CD14-positive monocyte (primary cell): ENCODE measurements around the gene CEP97. TPM values are rescaled to one million over a fixed set of nuclear protein-coding genes. Genes with fewer than 3 reads are reported as not detected.

Experiments used
- DNase-seq, 3 donors: peaks; one replicate each; pipeline ENCODE4 v3.0.0-alpha.2; 2011 to 2022
- H2AFZ ChIP-seq: 2 replicates; pipeline ENCODE4 v1.6.0; 2012; ENCODE audit warnings: mild to moderate bottlenecking, low read depth, low read length, inconsistent platforms; ENCODE audit not compliant: insufficient read depth, poor library complexity, severe bottlenecking
- H3K27ac ChIP-seq, 2 donors: 1 replicate in 1 of 2; 2 replicates in 1 of 2; pipeline ENCODE4 v1.5.1; 2012 to 2013; ENCODE audit warnings: low read length in 2 of 2, control low read depth in 1 of 2, inconsistent platforms in 1 of 2, low read depth in 1 of 2, mild to moderate bottlenecking in 1 of 2
- H3K27me3 ChIP-seq, 2 donors: one replicate each; pipeline versions ENCODE4 v1.6.0 to v1.6.1; 2011 to 2013; ENCODE audit warnings: low read length in 2 of 2; ENCODE audit not compliant: control insufficient read depth in 2 of 2, insufficient read depth in 2 of 2
- H3K36me3 ChIP-seq, 2 donors: replicated peaks in 1 of 2; 1 replicate in 1 of 2; 2 replicates in 1 of 2; pipeline versions ENCODE4 v1.5.1 to v1.6.1; 2012 to 2013; ENCODE audit warnings: low read length in 2 of 2, control low read depth in 1 of 2, inconsistent platforms in 1 of 2, mild to moderate bottlenecking in 1 of 2; ENCODE audit not compliant: insufficient read depth in 2 of 2, control insufficient read depth in 1 of 2
- H3K4me1 ChIP-seq, 2 donors: 1 replicate in 1 of 2; 2 replicates in 1 of 2; pipeline versions ENCODE4 v1.5.1 to v1.6.1; 2012 to 2013; ENCODE audit warnings: low read length in 2 of 2, control low read depth in 1 of 2, inconsistent platforms in 1 of 2, mild to moderate bottlenecking in 1 of 2, moderate library complexity in 1 of 2; ENCODE audit not compliant: insufficient read depth in 2 of 2, control insufficient read depth in 1 of 2
- H3K4me2 ChIP-seq: replicated peaks from 2 replicates; pipeline ENCODE3; 2012; ENCODE audit warnings: low read length, moderate library complexity, mild to moderate bottlenecking; ENCODE audit not compliant: poor library complexity, severe bottlenecking; ENCODE audit errors: extremely low read depth
- H3K4me3 ChIP-seq, 3 experiments: fragments of 200-600 bp in 1 of 3; sonication (generic) in 1 of 3; replicated peaks in 1 of 3; 1 replicate in 2 of 3; 2 replicates in 1 of 3; pipeline ENCODE4 v1.5.1; 2011 to 2013; ENCODE audit warnings: low read length in 3 of 3, mild to moderate bottlenecking in 3 of 3, control low read depth in 2 of 3, low read depth in 2 of 3, inconsistent platforms in 1 of 3, moderate library complexity in 1 of 3
- H3K79me2 ChIP-seq: 2 replicates; pipeline ENCODE4 v1.6.0; 2012; ENCODE audit warnings: mild to moderate bottlenecking, control low read depth, inconsistent platforms, low read length, moderate library complexity; ENCODE audit not compliant: insufficient read depth
- H3K9ac ChIP-seq: 2 replicates; pipeline ENCODE4 v1.6.0; 2017; ENCODE audit warnings: low read length, mild to moderate bottlenecking; ENCODE audit not compliant: insufficient read depth, poor library complexity, severe bottlenecking
- H3K9me3 ChIP-seq, 2 donors: replicated peaks in 1 of 2; 1 replicate in 1 of 2; 2 replicates in 1 of 2; pipeline versions ENCODE4 v1.5.1 to v1.6.1; 2012 to 2013; ENCODE audit warnings: low read length in 2 of 2, control low read depth in 1 of 2; ENCODE audit not compliant: control insufficient read depth in 1 of 2, insufficient read depth in 1 of 2
- H4K20me1 ChIP-seq: 2 replicates; pipeline ENCODE4 v1.6.0; 2012; ENCODE audit warnings: mild to moderate bottlenecking, low read length, control low read depth, moderate library complexity; ENCODE audit not compliant: insufficient read depth
- H3K27ac Mint-ChIP-seq, 7 donors: one replicate each; pipeline ENCODE4 v1.8.0; 2020; ENCODE audit warnings: mild to moderate bottlenecking in 7 of 7, mixed read lengths in 7 of 7, moderate library complexity in 6 of 7, inconsistent platforms in 2 of 7
- H3K27me3 Mint-ChIP-seq, 3 donors: one replicate each; pipeline ENCODE4 v1.8.0; 2021 to 2022; ENCODE audit warnings: low read depth in 3 of 3, mild to moderate bottlenecking in 3 of 3, mixed read lengths in 3 of 3, moderate library complexity in 3 of 3, inconsistent platforms in 1 of 3
- H3K36me3 Mint-ChIP-seq, 2 donors: one replicate each; pipeline ENCODE4 v1.8.0; 2020; ENCODE audit warnings: mixed read lengths in 2 of 2, inconsistent platforms in 1 of 2, mild to moderate bottlenecking in 1 of 2
- H3K4me1 Mint-ChIP-seq: one replicate; pipeline ENCODE4 v1.8.0; 2020; ENCODE audit warnings: mild to moderate bottlenecking, mixed read lengths
- H3K4me3 Mint-ChIP-seq, 2 donors: one replicate each; pipeline ENCODE4 v1.8.0; 2020; ENCODE audit warnings: mild to moderate bottlenecking in 2 of 2, mixed read lengths in 2 of 2, moderate library complexity in 1 of 2
- H3K9me3 Mint-ChIP-seq, 7 donors: one replicate each; pipeline ENCODE4 v1.8.0; 2020 to 2022; ENCODE audit warnings: mixed read lengths in 7 of 7, mild to moderate bottlenecking in 6 of 7, moderate library complexity in 6 of 7, inconsistent platforms in 2 of 7
- CTCF ChIP-seq: fragments of 200-600 bp; IDR thresholded peaks from one replicate; pipeline ENCODE4 v1.8.0; 2022; ENCODE audit warnings: antibody characterized with exemption, mild to moderate bottlenecking
- WGBS: methylation state at CpG from one replicate; pipeline ENCODE4 v1.1.5; 2013; ENCODE audit warnings: missing lambda C conversion rate; ENCODE audit not compliant: insufficient coverage; 5-methylcytosine and 5-hydroxymethylcytosine counted together
- intact Hi-C, 2 donors: fragments of 100-400 bp; cut with micrococcal nuclease; formaldehyde crosslinking; loops; one replicate each; pipeline versions ENCODE4 v1.15.0 to v1.15.1; 2023
- polyA plus RNA-seq, 3 donors: library from polyadenylated mRNA; depleted of rRNA in 1 of 3; unstranded in 2 of 3; stranded (reverse) in 1 of 3; fragments of 300-500 nt in 2 of 3; fragments of >200 nt in 1 of 3; fragmentation: Illumina TruSeq in 2 of 3; gene quantifications; 1 replicate in 2 of 3; 2 replicates in 1 of 3; pipeline ENCODE4 v1.2.3, GENCODE V29; 2012 to 2021

The CEP97 gene
- polyA plus RNA-seq, 3 donors: 0.79 to 1.7 (median 1.5) TPM

- Histone ChIP-seq H3K79me2 (peaks cover 49% of the 10 kb centered on the region), H3K9me3 (no peaks in the 10 kb centered on the region), H3K4me2 (no peak overlapping the region), H3K27me3 (no peaks in the 10 kb centered on the region), H3K4me1 (peaks cover 8 to 21% of the 10 kb centered on the region in 2 donors), H3K4me3 (no peak overlapping the region), H3K9ac (peak overlapping the region; percentile 23), H2AFZ (no peak overlapping the region), H4K20me1 (no peaks in the 10 kb centered on the region), H3K36me3 (peaks cover 16 to 54% of the 10 kb centered on the region in 2 donors), H3K27ac (peak overlapping the region in 1 of 2 donors; percentile 68)
- TF ChIP-seq CTCF: no peak
- H3K36me3 Mint-ChIP-seq: peaks cover 35 to 48% of the 10 kb centered on the region in 2 donors
- H3K9me3 Mint-ChIP-seq: no peaks in the 10 kb centered on the region
- peaks cover 24% of the 10 kb centered on the region for H3K4me1 Mint-ChIP-seq
- intact Hi-C loops: loop anchor here (2.0 to 10.0 kb wide), 4 partner anchors 37 to 415 kb away; partner anchors contain the start of gene NFKBIZ (in 1 of the 2)
- H3K27ac Mint-ChIP-seq: peak overlapping the region; percentile 61 to 87 (median 79)
- H3K4me3 Mint-ChIP-seq: no peak overlapping the region
- H3K27me3 Mint-ChIP-seq: no peaks in the 10 kb centered on the region
- DNase-seq: no peak
These were observed 85.6 kb downstream of the CEP97 start for GRCh38 chr3:101810022-101810418.

- no CpG with 5 or more reads among the region's 2 CpGs for WGBS
- no peak overlapping the region for H3K4me3 ChIP-seq
- H4K20me1 ChIP-seq: no peaks in the 10 kb centered on the region
- DNase-seq: no peak
- no peak overlapping the region for H2AFZ ChIP-seq
- H3K4me2 ChIP-seq: no peak overlapping the region
- peaks cover 44% of the 10 kb centered on the region for H3K79me2 ChIP-seq
- no peaks in the 10 kb centered on the region for H3K27me3 ChIP-seq
- H3K27ac ChIP-seq: no peak overlapping the region
- no peak overlapping the region for H3K4me3 Mint-ChIP-seq
- no peak for TF ChIP-seq CTCF
- H3K9me3 Mint-ChIP-seq: no peaks in the 10 kb centered on the region
- intact Hi-C loops: loop anchor here (2.0 to 10.0 kb wide), 4 partner anchors 35 to 413 kb away; partner anchors contain the start of gene NFKBIZ (in 1 of the 2)
- H3K9me3 ChIP-seq: no peaks in the 10 kb centered on the region
- peaks cover 0 to 2% (median 0%) of the 10 kb centered on the region in 3 donors for H3K27me3 Mint-ChIP-seq
- H3K9ac ChIP-seq: no peak overlapping the region
- H3K36me3 Mint-ChIP-seq: peaks cover 34 to 41% of the 10 kb centered on the region in 2 donors
- peaks cover 12 to 38% of the 10 kb centered on the region in 2 donors for H3K36me3 ChIP-seq
- peak overlapping the region in 3 of 7 donors; percentile 43 to 66 (median 50) for H3K27ac Mint-ChIP-seq
- peaks cover 27% of the 10 kb centered on the region for H3K4me1 Mint-ChIP-seq
- H3K4me1 ChIP-seq: peaks cover 8 to 21% of the 10 kb centered on the region in 2 donors
These were observed 87.5 kb downstream of the CEP97 start for GRCh38 chr3:101811875-101812274.
